GM19351 (cell line): ENCODE measurements around the gene SLF2.

Experiments used
- ATAC-seq: cut with Tn5 transposase; IDR thresholded peaks from one replicate; pipeline ENCODE4 v1.9.1; 2021; ENCODE audit warnings: mild to moderate bottlenecking, moderate library complexity; ENCODE audit not compliant: unreplicated experiment

The SLF2 gene

GRCh38 chr10:100997360-100998182, 84.8 kb downstream of the SLF2 start:
- ATAC-seq, result peak; percentile 33

DNA sequence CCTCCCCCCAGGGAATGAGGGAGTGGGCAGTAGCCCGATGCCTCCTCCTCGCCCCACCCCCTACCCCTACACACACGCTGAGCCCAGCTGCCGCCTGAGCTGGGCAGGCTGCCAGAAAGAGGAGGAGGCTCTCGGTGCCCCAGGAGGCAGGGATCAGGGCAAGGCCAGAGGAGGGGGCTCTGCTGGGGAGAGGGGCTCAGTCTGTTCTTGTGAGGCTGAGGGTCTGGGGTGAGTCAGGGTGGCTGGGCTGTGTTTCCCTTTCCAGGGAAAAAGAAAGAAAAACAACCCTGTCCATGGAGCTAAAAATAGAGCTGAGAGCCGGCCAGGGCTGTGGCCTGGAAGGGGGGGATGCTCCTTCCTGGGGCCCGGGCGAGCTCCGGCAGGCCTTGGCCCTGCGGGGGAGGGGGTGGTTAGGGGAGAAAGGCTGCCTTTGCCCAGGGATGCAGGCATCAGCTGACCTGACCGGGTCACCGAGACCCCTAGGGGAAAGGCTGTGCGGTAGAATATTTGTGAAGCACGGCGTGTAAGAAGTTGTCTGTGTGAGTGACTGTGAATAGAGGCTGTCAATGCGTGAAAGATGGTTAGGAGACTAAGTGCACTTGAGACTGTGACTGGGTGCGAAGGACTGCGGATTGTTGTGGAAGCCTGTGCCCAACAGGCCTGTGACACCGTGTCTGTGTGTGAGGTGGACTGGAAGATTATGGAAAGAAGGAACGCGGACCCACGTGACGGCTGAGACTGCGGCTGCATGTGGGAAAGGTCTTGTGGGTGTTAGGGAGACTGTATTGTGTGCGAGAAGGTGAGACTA, 85.6 kb downstream of the SLF2 start:
- ATAC-seq, result peak; percentile 23

GRCh38 chr10:100998991-100999741, 86.4 kb downstream of the SLF2 start:
- ATAC-seq, result peak; percentile 46

DNA sequence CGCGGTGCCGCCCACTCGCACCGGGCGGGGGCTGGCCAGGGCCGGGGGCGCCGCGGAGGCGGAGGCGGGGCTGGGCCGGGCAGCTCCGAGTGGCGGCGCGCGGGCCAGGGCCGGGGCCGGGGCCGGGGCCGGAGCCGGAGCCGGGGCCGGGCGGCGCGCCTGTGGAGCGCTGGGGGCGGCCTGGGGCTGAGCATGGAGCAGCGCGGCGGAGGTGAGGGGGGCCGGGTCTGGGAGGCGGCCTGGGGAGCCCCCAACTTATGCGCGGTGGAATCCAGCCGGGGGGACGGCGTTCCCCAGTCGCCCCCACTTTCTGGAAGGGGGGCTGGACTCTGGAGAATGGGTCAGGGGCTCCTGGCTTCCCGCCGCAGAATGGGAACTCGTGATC, 87.0 kb downstream of the SLF2 start, which contains the start of gene LZTS2:
Gene LZTS2 (plus strand): TSS at position 67 of the 385 bp plus-strand sequence. CDS start 2,731 bp downstream, outside the sequence.
- no peak for ATAC-seq

- no peak for ATAC-seq
These were observed 87.6 kb downstream of the SLF2 start for GRCh38 chr10:101000127-101000914.

- ATAC-seq, result no peak
These were observed 88.3 kb downstream of the SLF2 start for GRCh38 chr10:101000915-101001658.

DNA sequence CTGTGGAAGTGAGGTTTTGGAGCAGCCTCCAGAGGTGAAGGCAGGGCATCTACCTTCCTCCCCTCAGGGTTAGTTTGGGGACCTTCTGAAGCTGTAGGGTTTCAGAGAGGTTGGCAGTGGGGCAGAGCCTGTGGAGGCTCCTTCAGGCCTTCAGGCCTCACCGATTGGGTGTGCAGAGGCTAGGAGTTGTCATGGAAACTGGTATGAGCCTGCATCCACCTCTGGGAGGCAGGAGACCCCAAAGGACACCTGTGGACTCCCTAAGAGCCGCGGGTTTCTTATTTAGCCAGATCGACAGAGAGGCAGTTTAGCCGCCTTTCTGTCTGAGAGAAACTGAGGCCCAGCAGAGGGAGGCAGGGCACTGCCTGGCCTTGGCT, 88.9 kb downstream of the SLF2 start:
- no peak for ATAC-seq

DNA sequence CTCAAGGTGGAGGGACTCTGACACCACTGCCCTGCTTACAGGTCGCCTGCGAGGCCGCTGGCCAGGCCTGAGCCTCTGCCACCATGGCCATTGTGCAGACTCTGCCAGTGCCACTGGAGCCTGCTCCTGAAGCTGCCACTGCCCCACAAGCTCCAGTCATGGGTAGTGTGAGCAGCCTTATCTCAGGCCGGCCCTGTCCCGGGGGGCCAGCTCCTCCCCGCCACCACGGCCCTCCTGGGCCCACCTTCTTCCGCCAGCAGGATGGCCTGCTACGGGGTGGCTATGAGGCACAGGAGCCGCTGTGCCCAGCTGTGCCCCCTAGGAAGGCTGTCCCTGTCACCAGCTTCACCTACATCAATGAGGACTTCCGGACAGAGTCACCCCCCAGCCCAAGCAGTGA, 89.7 kb downstream of the SLF2 start:
- no peak for ATAC-seq

DNA sequence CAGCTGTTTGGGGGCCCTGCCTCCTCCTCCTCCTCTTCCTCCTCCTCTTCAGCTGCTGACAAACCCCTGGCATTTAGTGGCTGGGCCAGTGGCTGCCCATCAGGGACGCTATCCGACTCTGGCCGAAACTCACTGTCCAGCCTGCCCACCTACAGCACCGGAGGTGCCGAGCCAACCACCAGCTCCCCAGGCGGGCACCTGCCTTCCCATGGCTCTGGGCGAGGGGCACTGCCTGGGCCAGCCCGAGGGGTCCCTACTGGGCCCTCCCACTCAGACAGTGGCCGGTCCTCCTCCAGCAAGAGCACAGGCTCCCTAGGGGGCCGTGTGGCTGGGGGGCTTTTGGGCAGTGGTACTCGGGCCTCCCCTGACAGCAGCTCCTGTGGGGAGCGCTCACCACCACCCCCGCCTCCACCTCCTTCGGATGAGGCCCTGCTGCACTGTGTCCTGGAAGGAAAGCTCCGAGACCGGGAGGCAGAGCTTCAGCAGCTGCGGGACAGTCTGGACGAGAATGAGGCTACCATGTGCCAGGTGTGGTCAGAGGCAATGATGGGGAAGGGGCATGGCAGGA, 91.0 kb downstream of the SLF2 start:
- no peak for ATAC-seq

GRCh38 chr10:101005361-101005760, 92.6 kb downstream of the SLF2 start:
- no peak for ATAC-seq

- no peak for ATAC-seq
These were observed 93.3 kb downstream of the SLF2 start for GRCh38 chr10:101005869-101006567.

DNA sequence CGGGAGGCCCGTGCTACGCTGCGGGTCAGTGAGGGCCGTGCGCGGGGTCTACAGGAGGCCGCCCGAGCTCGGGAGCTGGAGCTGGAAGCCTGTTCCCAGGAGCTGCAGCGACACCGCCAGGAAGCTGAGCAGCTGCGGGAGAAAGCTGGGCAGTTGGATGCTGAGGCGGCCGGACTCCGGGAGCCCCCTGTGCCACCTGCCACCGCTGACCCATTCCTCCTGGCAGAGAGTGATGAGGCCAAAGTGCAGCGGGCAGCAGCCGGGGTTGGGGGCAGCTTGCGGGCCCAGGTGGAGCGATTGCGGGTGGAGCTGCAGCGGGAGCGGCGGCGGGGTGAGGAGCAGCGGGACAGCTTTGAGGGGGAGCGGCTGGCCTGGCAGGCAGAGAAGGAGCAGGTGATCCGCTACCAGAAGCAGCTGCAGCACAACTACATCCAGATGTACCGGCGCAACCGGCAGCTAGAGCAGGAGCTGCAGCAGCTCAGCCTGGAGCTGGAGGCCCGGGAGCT, 93.9 kb downstream of the SLF2 start:
- no peak for ATAC-seq

- no peak for ATAC-seq
These were observed 94.4 kb downstream of the SLF2 start for GRCh38 chr10:101007099-101007711.

- ATAC-seq, result no peak
These were observed 95.4 kb downstream of the SLF2 start for GRCh38 chr10:101007915-101008822.

- ATAC-seq, result no peak
These were observed 96.2 kb downstream of the SLF2 start for GRCh38 chr10:101008823-101009423.

DNA sequence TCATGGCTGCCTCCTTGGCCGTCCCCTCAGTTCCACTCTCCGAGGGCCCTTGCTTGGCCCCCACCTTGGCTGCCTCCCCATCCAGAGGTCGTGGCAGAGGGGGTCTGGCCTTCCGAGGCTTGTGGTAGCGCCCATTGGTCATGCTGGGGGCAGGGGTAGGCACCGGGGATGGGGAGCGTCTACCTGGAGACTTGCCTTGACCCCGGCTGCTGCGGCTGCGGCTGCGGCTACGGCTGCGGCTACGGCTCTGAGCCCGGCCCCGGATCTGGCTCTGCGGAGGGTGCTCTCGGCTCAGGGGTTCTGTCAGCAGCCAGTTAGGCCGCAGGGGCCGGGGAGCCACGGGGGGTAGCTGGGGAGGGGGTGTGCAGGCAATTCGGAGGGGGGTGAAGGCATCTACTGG, 97.6 kb downstream of the SLF2 start:
- ATAC-seq, result no peak
